Superior temporal gyrus (tissue), 1 donor: ENCODE measurements around the gene CCSER2.
"Not testable (repeated sequence)": the region's sequence is repeated elsewhere in the genome, so short reads cannot be mapped to it uniquely, and the experiment has no call there.

ENCODE experiments used
- DNase-seq: peaks from one replicate; pipeline ENCODE4 v3.0.0-alpha.2; 2016; ENCODE audit errors: extremely low spot score

CCSER2 gene

DNA sequence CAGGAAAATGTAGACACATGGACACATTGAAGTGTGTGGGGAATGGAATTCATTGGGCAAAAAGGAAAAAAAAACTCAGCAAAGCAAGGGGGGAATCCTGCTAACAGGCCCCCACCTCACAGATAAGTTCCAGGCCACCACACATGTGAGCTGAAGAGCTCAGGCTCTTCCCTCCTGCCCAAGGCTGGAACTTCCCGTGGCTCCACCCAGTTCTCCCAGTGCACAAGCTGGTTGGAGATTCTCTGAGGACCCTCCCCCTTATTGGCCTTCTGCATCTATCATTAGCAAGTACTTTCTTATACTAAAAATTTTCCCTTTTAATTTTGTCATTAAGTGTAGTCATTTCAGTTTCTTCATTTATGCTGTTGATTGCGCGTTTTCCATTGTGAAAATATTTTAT is 190.8 kb downstream of the CCSER2 start:
- DNase-seq: no peak

DNA sequence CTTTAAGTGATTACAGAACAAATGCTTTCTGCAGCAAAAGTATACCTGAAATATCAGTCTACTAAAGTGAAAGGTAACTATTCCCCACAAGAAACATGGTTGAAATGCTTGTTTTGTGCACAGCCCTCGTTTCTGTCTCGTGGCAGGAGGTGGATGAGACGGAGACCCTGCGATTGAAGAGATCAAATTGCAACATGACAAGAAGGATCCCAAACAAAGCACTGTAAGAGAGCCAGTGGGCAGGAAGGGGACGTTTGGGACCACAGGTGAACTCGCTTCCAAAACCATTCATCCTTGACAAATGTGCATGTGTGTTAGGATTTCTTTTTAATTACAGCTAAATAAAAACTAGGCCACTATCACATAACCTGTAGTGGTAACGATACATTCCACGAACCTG is 192.6 kb downstream of the CCSER2 start:
- DNase-seq: no peak

DNA sequence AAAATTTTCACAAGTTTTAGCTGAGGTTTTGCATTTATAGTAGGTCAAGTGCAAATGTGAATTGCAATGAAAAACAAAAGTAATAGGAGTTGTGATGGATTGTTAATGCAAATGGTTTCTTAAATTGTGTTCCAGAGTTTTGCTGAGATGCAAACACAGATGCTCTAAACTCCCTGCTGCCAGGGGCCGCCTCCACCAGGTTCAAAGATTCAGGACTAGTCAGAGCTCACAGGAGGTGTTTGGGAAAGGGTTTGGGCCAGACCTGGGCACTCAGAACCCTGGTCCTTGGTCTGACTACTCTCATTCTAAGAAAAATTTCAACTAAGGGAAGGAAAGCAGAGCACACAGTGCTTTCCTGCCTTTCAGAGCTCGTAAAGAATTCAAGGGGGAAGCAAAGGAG is 193.1 kb downstream of the CCSER2 start:
- DNase-seq: no peak

GRCh38 chr10:84522612-84523462 is 194.4 kb downstream of the CCSER2 start:
- DNase-seq: no peak

DNA sequence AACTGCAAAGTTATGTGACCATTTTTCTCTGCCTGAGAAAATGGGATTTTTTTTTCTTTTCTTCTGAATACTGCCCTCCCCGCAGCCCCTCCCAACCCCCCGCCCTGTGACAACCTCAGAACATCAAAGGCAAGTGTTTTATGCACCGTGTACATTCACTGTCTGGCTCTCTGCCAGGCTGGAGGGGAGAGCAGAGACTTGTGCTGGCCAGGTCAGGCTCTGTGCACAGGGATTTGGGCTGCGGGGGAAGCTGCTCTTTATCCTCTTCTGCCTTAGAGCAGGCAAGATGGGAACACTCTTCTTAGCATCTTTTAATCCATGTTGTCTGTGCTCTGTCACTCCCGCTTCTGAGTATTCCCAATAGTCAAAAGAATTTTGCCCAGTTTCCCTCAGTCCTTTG is 195.1 kb downstream of the CCSER2 start:
- no peak for DNase-seq

- no peak for DNase-seq
These were observed 196.0 kb downstream of the CCSER2 start for GRCh38 chr10:84524435-84524834.

DNA sequence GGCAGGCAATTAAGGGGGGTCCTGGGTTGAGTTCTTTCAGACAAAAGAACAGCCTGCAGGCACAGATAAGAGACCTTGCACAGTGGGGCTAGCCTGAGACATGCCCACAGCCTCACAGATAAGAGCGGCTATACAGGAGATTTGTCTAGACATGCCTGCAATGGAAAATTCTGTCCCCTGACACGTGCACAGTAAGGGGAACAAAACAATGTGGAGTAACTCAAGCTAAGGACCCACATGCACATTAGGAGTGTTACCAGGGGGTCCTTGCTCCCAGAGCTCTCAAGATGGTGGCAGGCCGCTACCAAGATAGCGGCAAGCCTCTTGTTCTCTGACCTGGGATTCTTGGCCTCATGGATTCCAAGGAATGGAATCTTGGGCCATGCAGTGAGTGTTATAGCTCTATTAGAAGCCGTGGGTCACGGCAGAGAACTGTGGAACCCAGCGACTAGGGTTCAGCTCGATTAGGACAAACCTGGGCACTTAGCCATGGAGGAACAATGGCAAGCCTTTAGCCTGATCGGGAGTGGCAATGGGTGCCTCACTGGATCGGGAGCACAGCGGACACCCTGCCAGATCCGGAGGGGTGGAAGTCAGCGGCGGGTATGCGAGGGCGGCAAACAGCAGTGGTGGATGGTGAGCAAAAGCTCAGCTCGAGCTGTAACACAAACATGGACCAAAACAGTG is 196.9 kb downstream of the CCSER2 start:
- DNase-seq: no peak

DNA sequence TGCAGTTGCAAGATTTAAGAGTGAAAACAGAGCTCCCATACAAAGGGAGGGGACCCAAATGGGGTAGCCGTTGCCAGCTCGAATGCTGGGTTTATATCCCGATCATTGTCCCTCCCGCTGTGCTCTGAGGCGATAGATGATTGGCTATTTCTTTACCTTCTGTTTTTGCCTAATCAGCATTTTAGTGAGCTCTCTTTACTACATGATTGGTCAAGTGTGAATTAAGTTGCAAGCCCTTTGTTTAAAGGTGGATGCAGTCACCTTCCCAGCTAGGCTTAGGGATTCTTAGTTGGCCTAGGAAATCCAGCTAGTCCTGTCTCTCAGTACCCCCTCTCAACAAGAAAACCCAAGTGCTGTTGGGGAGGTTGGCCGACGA is 197.4 kb downstream of the CCSER2 start:
- DNase-seq: not testable (repeated sequence)

- DNase-seq: not testable (repeated sequence)
These were observed 199.0 kb downstream of the CCSER2 start for GRCh38 chr10:84527386-84527785.

DNA sequence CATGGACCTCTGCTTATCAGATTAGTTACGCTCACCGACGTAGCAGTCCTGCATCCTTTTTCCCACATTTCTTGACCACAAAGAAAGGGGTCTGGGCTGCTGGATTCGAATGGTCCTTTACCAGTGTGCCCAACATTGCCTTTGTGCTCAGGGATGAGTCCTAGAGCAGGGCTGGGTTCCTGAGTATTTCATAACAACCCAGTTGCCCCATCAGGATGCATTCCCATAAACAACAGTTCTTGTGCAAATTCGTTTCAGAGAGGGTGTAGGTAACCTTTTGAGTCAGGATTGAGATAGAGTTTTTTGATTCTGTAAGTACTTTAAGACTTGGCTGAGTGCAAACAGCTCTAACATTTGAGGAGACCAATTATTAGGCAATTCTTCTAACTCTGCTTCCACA is 200.1 kb downstream of the CCSER2 start:
- not testable (repeated sequence) for DNase-seq

DNA sequence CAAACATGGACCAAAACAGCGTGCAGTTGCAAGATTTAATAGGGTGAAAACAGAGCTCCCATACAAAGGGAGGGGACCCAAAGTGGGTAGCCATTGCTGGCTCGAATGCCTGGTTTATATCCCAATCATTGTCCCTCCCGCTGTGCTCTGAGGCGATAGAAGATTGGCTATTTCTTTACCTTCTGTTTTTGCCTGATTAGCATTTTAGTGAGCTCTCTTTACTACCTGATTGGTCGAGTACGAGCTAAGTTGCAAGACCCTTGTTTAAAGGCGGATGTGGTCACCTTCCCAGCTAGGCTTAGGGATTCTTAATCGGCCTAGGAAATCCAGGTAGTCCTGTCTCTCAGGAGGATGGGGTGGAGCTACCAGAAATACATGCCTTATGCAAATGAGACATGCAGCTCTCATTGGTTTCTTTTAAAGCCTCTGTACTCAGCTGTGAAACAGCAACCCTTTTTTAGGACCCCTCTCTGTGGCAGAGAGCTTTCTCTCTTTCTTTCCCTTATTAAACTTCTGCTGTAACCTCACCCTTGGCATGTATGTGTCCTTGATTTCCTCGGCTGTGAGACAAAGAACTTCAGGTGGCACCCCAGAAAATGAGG is 202.4 kb downstream of the CCSER2 start:
- no peak for DNase-seq

- no peak for DNase-seq
These were observed 203.0 kb downstream of the CCSER2 start for GRCh38 chr10:84531396-84531795.

DNA sequence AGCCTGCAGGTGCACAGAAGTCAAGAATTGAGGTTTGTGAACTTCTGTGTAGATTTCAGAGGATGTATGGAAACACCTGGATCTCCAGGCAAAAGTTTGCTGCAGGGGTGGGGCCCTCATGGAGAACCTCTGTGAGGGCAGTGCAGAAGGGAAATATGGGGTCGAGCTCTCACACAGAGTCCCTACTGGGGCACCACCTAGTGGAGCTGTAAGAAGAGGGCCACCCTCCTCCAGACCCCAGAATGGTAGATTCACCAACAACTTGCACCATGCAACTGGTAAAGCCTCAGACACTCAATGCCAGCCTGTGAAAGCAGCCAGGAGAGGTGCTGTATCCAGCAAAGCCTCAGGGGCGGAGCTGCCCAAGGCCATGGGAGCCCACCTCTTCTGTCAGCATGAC is 205.8 kb downstream of the CCSER2 start:
- no peak for DNase-seq

DNA sequence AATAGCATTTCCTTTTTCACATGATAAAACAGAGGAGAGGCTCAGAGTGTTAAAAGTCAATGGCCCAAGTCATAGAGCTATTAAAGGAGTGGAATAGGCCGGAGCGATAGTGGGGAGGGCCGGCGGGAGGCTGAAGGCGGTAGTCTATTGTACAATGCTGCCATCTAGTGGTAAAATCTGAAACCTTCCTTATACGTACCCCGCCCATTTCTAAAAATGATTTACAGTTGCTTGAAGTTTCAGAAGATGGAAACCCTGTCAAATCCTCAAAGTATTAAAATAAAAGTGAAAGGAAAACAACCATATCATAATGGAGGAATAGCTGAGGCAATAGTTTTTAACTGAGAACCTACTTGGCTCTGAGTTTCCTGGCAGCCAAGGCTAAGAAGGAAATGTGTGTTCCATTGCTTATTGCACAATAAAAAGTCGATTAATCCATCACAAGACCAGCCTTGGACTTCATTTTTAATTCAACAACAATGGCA is 209.1 kb downstream of the CCSER2 start:
- peak; percentile 94 for DNase-seq

GRCh38 chr10:84538036-84538435 is 209.6 kb downstream of the CCSER2 start:
- DNase-seq: no peak

DNA sequence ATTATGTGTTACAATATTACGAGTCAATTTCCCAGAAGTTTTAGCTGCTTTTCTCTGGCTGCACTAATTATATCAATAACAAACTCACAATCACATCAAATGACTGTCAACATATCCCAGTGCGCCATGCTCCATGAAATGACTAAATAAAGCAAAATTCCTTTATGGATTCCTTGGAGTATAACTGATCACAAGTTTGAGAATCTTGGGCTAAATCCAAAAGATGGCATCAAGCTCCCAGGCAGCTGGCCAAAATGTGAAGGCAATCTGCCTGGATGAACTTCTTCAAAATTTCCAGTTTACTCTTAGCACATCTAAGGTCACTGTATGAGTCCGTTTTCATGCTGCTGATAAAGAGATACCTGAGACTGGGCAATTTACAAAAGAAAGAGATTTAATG is 210.8 kb downstream of the CCSER2 start:
- no peak for DNase-seq

DNA sequence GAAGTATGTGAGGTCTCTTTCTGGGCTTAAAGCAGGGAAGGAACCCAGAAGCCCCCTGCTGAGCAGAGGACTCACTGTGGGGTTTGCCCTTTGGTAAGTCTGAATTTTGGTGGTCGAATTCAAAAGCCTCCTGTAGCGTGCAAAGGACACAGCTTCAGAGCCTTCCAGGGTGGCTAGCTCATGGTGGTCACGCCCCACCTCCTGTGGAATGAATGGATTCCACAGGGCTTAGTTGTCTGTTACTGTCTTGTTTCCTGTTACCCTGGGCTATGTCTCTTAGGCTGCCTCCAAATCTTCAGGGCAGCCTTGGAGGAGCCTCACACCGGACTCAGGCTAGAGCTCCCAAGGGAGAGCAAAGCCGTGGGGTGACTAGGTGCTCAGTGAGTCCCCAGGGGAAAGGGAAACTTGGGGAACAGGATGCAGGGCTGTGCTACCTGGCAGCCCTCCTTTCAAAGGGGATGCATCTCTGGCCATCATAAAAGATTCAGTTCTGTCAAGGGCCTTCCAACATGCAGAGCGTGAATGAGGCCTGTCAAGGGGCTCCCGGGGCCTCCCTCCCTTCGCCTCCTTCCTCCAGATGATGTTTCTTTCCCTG is 211.7 kb downstream of the CCSER2 start:
- DNase-seq: no peak

DNA sequence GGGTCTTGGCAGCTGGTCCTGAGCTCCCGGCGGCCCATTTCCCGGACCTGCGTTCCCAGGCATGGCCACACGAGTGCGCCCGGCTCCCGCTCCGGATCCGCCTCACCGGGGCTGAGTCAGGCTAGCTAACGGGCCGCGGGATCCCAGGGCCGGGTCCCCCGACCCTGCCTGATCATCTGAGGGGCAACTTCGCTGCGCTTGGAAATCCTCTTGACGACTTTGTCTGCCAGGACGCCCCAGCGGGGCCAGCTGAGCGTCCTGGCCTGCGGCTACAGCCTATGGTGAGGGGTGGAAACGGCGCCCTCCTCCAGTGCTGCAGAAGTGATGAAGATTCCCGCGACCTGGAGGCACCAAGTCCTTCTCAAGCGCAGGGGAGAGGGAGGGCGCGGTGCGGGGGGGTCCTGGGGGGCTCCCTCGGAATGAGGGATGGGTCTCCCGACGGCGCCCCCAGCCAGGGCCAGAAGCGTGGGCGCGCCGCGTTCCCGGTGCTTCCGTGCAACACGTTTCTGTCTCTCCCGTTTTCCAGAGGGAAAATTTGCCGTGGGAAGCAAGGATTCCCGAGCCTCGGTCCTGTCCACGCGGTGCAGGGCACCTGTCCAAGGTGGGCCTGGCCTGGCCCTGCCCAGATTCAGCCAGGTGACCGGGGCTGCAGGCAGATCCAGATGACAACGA is 212.4 kb downstream of the CCSER2 start:
- DNase-seq: peak; percentile 59

DNA sequence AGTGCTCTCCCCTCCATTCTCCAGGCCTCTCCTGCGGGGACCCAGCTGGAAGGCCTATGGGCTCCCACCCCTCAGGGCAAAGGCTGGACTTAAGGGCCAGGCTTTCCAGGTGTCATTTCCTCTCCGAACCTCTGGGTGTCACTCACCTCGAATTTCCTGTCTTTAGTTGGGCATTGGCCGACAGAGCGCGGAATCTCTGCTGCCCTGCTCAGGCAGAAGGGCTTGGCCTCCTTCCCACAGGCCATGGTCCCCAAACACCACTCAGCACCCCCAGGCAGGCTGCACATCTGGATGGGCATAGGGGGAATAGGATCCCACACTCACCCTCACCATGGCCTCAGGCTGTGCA is 212.9 kb downstream of the CCSER2 start:
- no peak for DNase-seq

DNA sequence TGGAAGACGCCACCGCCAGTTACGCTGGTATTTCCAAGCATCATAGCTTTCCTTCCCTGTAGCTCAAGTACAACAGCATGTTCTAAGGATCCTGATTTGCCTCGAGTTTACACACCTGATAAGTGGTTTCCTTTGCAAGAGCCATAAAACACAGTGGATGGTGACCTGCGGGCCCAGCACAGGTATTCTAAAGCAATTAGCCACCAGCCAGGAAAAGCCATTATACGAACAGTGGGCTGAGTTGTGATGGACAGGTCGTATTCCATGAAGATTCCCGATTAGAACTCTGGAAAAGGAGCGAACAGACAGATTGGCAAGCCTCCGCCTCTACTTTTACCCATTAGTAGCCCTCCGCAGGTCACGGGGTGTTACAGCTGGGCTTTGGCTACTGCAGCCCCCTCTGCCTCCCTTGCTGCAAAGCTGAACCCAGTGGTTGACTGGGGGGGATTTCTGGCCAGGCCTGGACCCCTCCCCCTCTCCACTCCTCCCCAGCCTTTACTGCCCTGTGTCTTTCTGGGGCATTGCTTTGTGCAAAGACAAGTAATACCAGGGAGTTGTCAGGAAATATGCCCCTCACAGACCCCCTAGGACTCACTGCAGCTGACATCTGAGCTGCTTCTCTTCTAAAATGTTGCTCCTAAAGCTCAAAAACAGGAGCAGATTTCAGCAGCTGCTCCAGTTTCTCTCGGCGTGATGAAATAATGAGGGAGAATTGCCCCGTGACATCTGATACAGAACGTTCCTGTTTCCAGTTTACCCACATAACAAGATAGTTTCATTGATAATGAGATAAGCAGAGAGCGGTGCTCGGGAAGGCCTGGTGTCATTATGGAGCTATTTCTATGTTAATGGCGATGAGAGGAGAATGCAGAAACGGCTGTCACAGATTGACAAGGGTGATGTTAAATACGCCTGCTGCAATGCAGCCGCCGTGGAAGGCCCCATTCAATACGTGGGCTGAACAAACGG is 214.4 kb downstream of the CCSER2 start:
- no peak for DNase-seq

DNA sequence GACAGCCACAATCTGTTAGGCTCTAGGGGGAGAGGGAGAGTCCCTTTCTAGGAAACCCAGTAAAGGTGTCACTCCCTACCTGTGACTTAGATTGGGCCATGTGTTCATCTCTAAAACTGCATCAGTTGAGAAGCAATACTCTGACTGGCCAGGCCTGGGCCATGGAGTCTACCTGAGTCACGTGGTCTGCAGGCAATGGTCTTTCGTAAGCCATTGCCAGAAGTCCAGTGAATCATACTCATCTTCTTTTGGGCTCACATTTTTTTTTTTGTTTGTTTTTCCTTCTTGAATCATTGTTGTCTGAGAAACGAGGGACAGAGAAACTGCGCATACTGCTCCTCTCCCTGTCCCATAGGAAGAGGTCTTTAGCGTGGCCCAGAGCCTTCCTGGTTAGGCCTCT is 215.6 kb downstream of the CCSER2 start:
- no peak for DNase-seq
